Measurements from ENCODE around the gene XRN2.
"Not testable (repeated sequence)": the region's sequence is repeated elsewhere in the genome, so short reads cannot be mapped to it uniquely, and the experiment has no call there.

XRN2 gene

GRCh38 chr20:21352703-21353102 lies 49.6 kb downstream of the XRN2 start:
- no peak for DNase-seq (ENCODE audit: low read depth)

- DNase-seq (ENCODE audit: low read depth): no peak
Measured at GRCh38 chr20:21353236-21353635, 50.1 kb downstream of the XRN2 start.

DNA sequence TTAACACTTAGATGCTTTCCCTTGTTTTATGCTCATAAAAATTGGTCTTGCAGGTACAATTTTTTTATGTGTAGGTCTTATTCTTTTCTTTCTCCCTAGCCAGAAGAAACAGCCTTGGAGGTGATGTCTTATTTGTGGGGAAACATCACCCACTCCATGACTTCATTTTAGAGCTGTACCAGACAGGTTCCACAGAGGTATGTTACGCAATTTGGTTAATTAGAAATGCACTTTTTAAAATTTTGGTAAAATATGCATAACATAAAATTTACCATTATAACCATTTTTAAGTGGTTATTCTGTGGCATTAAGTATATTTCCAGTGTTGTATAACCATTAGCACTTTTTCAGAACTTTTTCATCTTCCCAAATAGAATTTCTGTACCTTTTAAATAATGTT lies 52.9 kb downstream of the XRN2 start:
- DNase-seq (ENCODE audit: low read depth): no peak

DNA sequence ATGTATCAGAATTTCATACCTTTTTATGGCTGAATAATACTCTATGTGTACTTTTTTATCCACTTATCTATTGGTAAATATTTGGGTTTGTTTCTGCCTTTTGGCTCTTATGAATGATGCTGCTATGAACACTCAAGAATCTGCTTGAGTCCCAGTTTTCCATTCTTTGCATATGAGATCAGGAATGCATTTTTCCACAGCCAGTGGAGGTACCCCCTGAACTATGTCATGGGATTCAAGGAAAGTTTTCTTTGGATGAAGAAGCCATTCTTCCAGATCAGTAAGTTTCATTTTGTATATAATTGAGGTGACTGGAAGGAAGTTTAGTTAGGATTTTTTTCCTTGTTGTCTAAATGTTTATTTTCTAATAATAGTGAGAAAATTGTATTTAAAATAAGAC lies 53.3 kb downstream of the XRN2 start:
- DNase-seq (ENCODE audit: low read depth): no peak

- no peak for DNase-seq (ENCODE audit: low read depth)
Measured at GRCh38 chr20:21357844-21358243, 54.7 kb downstream of the XRN2 start.

DNA sequence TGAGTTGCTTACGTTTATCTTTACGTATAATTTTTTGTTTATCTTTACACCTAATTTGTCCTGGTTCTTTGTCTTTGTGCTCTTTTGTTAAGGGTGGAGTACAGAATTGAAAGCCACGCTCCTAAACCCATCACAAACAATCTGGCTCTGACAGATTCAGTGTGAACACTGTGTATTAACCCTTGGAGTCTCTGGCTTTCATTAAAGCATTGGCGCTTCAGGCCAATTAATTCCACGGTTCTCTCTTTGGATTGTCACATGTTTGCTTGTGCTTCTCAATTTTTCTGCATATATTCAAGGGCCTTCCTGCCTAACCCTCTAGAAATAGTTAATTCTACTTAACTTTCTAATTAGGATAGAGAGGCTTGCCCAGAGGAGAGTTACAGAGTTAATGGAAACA lies 55.6 kb downstream of the XRN2 start:
- no peak for DNase-seq (ENCODE audit: low read depth)

DNA sequence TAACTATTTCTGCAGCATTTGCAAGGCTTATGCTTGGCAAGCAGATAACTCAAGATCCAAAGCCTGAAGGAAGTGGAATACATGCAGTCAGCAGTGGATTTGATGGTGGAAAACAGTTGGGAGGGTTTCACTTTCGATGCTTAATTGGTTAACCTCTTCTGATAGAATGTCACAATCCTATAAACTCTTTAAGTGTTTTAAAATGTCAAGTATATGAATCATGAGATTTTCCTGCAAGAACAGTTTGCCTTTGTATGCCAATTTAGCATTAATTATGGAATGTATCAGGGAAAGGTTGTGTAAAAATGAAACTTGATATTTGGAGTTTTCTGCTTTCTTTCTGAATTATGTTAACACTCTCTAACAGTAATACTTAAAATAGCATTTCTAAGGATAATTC lies 57.6 kb downstream of the XRN2 start:
- DNase-seq (ENCODE audit: low read depth): no peak

GRCh38 chr20:21361266-21361665 lies 58.1 kb downstream of the XRN2 start:
- no peak for DNase-seq (ENCODE audit: low read depth)

DNA sequence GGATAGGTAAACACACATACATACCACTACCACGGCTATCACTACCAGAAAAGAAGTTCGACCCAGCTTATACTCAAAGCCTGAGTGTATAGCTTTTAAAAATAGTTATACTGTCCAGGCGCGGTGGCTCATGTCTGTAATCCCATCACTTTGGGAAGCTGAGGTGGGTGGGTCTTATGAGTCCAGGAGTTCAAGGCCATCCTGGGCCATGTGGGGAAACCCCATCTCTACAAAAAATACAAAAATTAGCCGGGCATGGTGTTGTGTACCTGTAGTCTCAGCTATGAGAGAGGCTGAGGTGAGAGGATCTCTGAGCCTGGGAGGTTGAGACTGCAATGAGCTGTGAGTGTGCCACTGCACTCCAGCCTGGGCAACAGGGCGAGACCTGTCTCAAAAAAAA lies 61.3 kb downstream of the XRN2 start:
- no peak for DNase-seq (ENCODE audit: low read depth)

GRCh38 chr20:21365771-21366170 lies 62.6 kb downstream of the XRN2 start:
- DNase-seq (ENCODE audit: low read depth): no peak

DNA sequence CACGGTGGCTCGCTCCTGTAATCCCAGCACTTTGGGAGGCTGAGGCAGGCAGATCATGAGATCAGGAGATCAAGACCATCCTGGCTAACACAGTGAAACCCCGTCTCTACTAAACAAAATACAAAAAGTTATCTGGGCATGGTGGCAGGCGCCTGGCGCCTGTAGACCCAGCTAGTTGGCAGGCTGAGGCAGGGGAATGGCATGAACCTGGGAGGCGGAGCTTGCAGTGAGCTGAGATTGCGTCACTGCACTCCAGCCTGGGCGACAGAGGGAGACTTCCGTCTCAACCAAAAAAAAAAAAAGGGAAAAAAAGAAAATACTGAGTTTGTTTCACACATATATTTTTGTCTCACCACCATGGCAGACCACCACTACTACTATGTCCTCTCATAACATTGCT lies 63.1 kb downstream of the XRN2 start:
- DNase-seq (ENCODE audit: low read depth): not testable (repeated sequence)

- no peak for DNase-seq (ENCODE audit: low read depth)
Measured at GRCh38 chr20:21368791-21369190, 65.7 kb downstream of the XRN2 start.

GRCh38 chr20:21371193-21371592 lies 68.1 kb downstream of the XRN2 start:
- DNase-seq (ENCODE audit: low read depth): no peak

GRCh38 chr20:21372016-21372415 lies 68.9 kb downstream of the XRN2 start:
- no peak for DNase-seq (ENCODE audit: low read depth)

GRCh38 chr20:21373436-21373835 lies 70.3 kb downstream of the XRN2 start:
- no peak for DNase-seq (ENCODE audit: low read depth)

GRCh38 chr20:21376626-21377025 lies 73.5 kb downstream of the XRN2 start:
- DNase-seq (ENCODE audit: low read depth): no peak

DNA sequence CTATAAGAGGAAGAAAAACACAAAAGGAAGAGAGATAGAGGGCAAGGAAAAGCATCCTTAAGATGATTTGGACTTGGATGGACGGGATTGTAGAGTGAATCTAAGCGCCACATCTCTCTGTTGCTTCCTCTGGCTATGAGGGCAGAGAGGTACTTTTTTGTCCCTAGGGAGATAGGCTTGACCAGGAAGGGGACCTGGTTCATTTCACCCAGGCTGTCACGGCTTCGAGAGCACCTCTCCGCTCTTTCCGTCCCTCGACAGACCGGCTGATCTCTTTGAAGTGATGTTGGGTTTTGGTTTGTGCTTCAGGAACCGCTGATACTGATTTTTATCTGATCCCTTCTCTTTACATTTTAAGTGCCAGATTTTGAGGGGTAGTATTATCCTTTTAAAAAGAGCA lies 74.6 kb downstream of the XRN2 start:
- no peak for DNase-seq (ENCODE audit: low read depth)

GRCh38 chr20:21378259-21378658 lies 75.1 kb downstream of the XRN2 start:
- DNase-seq (ENCODE audit: low read depth): no peak

- no peak for DNase-seq (ENCODE audit: low read depth)
Measured at GRCh38 chr20:21380711-21381110, 77.6 kb downstream of the XRN2 start.

DNA sequence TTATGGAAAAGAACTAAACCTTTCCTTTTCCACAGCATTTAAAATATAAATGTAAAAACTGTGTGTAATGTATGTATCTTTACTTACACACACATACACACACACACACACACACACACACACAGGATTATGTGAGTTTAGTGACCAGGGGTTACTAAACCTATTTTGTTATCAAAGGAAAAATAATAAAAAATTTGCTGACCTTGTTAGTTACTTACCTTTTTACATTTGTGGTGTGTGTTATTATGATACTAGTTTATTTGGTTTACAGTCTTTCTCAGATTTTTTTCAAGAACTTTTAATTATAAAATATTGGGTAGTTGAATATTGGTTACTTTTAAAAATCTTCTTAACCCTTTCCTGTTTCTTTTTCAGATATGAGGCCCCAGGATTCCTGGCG lies 78.5 kb downstream of the XRN2 start:
- DNase-seq (ENCODE audit: low read depth): no peak

- DNase-seq (ENCODE audit: low read depth): no peak
Measured at GRCh38 chr20:21384308-21384892, 81.3 kb downstream of the XRN2 start.

DNA sequence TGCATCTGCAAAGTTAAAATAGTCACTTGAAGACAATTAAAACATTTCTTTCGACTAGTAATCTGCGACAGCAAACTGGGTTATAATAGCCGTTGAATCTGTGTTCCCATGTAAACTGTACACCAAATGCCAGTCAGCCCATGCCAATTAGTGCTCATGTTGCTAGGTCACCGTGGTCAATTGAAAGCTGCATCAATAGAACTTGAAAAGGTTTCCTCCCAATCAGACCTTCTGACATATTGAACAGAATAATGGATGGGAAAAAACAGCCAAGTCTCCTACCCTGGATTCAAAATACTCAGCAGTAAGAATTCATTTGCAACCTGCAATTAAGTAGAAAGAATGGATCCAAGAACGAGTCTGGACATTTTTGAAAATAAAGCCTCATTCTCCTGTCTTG lies 83.0 kb downstream of the XRN2 start:
- DNase-seq (ENCODE audit: low read depth): no peak

DNA sequence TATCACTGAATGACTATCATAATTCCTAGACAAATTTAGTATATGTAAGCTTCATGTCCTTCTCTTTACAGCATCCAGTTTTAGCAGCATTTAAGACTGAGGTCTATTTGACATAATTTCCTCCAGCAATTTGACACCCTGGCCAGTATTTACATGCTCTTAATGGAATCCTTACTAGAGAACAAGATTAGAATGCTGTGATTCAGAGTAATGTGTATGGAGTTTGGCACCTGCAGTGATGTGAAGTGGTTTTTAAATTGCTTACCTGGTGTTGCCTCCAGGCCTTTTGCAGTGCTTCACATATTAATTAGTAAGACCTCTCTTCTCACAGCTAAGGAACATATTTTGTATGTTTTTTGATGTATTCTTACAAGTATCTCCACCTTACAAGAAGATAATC lies 84.4 kb downstream of the XRN2 start:
- DNase-seq (ENCODE audit: low read depth): no peak

GRCh38 chr20:21388566-21388965 lies 85.4 kb downstream of the XRN2 start:
- no peak for DNase-seq (ENCODE audit: low read depth)

GRCh38 chr20:21389368-21389767 lies 86.2 kb downstream of the XRN2 start:
- DNase-seq (ENCODE audit: low read depth): no peak

Data from activated gamma-delta T cell treated with anti-CD3 and anti-CD28 coated beads, Interleukin-2, amount 50 U/mL, for 16 hours (primary cell).